SK-N-SH (cell line): ENCODE measurements around the gene ARID1B. TPM values are rescaled to one million over a fixed set of nuclear protein-coding genes. Genes with fewer than 3 reads are reported as not detected.

Source experiments
- CTCF ChIA-PET: fragments of 300-600, 350-600 bp; formaldehyde crosslinking; extraction: SDS; loops from one replicate; lab custom pipeline; 2021; lab: Yijun Ruan, JAX
- POLR2A ChIA-PET: fragments of 350-600 bp; sonication (Branson Sonifier 250); formaldehyde crosslinking; extraction: SDS; loops from one replicate; lab custom pipeline; 2020; ENCODE audit warnings: antibody characterized with exemption, inconsistent platforms; lab: Yijun Ruan, JAX
- DNase-seq: peaks from one replicate; pipeline ENCODE4 v3.0.0; 2012
- H2AFZ ChIP-seq: fragments of 200-600 bp; sonication (generic); 2 replicates; pipeline ENCODE4 v1.8.1; 2016; ENCODE audit warnings: antibody characterized with exemption, mild to moderate bottlenecking, low read depth
- H3F3A ChIP-seq: fragments of 200-600 bp; sonication (generic); replicated peaks from 2 replicates; pipeline ENCODE3; 2016; ENCODE audit warnings: antibody characterized with exemption, mild to moderate bottlenecking; ENCODE audit not compliant: insufficient read depth
- H3K27ac ChIP-seq, 2 experiments: fragments of 200-500 bp in 1 of 2; fragments of 200-600 bp in 1 of 2; sonication (Bioruptor generic) in 1 of 2; sonication (generic), shearing (Covaris generic) in 1 of 2; 2 replicates each; pipeline versions ENCODE4 v1.5.1 to v1.6.1; 2014 to 2016; ENCODE audit warnings: low read depth in 2 of 2, inconsistent platforms in 1 of 2, low read length in 1 of 2, mild to moderate bottlenecking in 1 of 2, mixed read lengths in 1 of 2
- H3K27me3 ChIP-seq: fragments of 200-600 bp; sonication (generic), shearing (Covaris generic); 2 replicates; pipeline ENCODE4 v1.6.1; 2016; ENCODE audit warnings: mixed run types; ENCODE audit not compliant: insufficient read depth
- H3K36me3 ChIP-seq, 2 experiments: fragments of 200-500 bp in 1 of 2; fragments of 200-600 bp in 1 of 2; sonication (Bioruptor generic) in 1 of 2; sonication (generic) in 1 of 2; replicated peaks in 1 of 2; 2 replicates each; pipeline versions ENCODE3 to v1.5.1; 2014 to 2016; ENCODE audit warnings: low read length in 1 of 2, mild to moderate bottlenecking in 1 of 2; ENCODE audit not compliant: insufficient read depth in 2 of 2, control insufficient read depth in 1 of 2
- H3K4me1 ChIP-seq, 2 experiments: fragments of 200-500 bp in 1 of 2; fragments of 200-600 bp in 1 of 2; sonication (Bioruptor generic) in 1 of 2; sonication (generic), shearing (Covaris generic) in 1 of 2; 2 replicates each; pipeline versions ENCODE4 v1.5.1 to v1.6.1; 2014 to 2016; ENCODE audit warnings: low read depth in 1 of 2, low read length in 1 of 2, mixed run types in 1 of 2; ENCODE audit not compliant: insufficient read depth in 2 of 2, control insufficient read depth in 1 of 2
- H3K4me2 ChIP-seq: fragments of 200-600 bp; sonication (generic), shearing (Covaris generic); 2 replicates; pipeline ENCODE4 v1.6.1; 2017; ENCODE audit warnings: mixed run types
- H3K4me3 ChIP-seq, 2 experiments: fragments of 200-500 bp in 1 of 2; fragments of 200-600 bp in 1 of 2; sonication (Bioruptor generic) in 1 of 2; sonication (generic), shearing (Covaris generic) in 1 of 2; 2 replicates each; pipeline versions ENCODE4 v1.5.1 to v1.8.1; 2014 to 2016; ENCODE audit warnings: low read depth in 2 of 2, inconsistent platforms in 1 of 2, low read length in 1 of 2, mild to moderate bottlenecking in 1 of 2, mixed read lengths in 1 of 2, moderate library complexity in 1 of 2
- H3K79me2 ChIP-seq: fragments of 200-600 bp; sonication (generic); 2 replicates; pipeline ENCODE4 v1.8.1; 2017; ENCODE audit warnings: mild to moderate bottlenecking; ENCODE audit not compliant: insufficient read depth
- H3K9ac ChIP-seq: fragments of 200-600 bp; sonication (generic); 2 replicates; pipeline ENCODE4 v1.6.1; 2017; ENCODE audit warnings: mixed run types
- H3K9me2 ChIP-seq: fragments of 200-600 bp; sonication (generic); 2 replicates; pipeline ENCODE4 v1.6.1; 2017; ENCODE audit warnings: mixed run types
- H3K9me3 ChIP-seq: fragments of 200-600 bp; sonication (generic); 2 replicates; pipeline ENCODE4 v1.6.1; 2017; ENCODE audit warnings: mixed run types, mild to moderate bottlenecking, moderate library complexity
- H4K20me1 ChIP-seq: fragments of 200-600 bp; sonication (generic); 2 replicates; pipeline ENCODE4 v1.6.1; 2017; ENCODE audit warnings: mild to moderate bottlenecking, mixed run types; ENCODE audit not compliant: insufficient read depth
- CHD2 ChIP-seq: fragments of 150-350 bp; IDR thresholded peaks from 2 replicates; pipeline ENCODE4 v1.6.1; 2018; ENCODE audit warnings: low read length; ENCODE audit not compliant: partially characterized antibody
- ELF1 ChIP-seq: IDR thresholded peaks from 2 replicates; pipeline ENCODE4 v1.4.0; 2012
- EZH2phosphoT487 ChIP-seq: fragments of 200-600 bp; sonication (generic); IDR thresholded peaks from 2 replicates; pipeline ENCODE4 v1.6.1; 2017; ENCODE audit warnings: low read depth, mixed run types, mild to moderate bottlenecking, antibody characterized with exemption, moderate library complexity, borderline replicate concordance
- FOXJ3 ChIP-seq: sonication (generic); formaldehyde crosslinking; IDR thresholded peaks from 2 replicates; pipeline ENCODE4 v1.5.1; 2020; ENCODE audit warnings: mild to moderate bottlenecking, missing genetic modification reagents
- FOXM1 ChIP-seq: IDR thresholded peaks from 2 replicates; pipeline ENCODE4 v1.4.0; 2012; ENCODE audit warnings: low read depth, mild to moderate bottlenecking
- GABPA ChIP-seq: IDR thresholded peaks from 2 replicates; pipeline ENCODE4 v1.4.0; 2012; ENCODE audit warnings: low read depth, mild to moderate bottlenecking
- JUND ChIP-seq: IDR thresholded peaks from 2 replicates; pipeline ENCODE4 v1.4.0; 2012
- MEF2A ChIP-seq: IDR thresholded peaks from 2 replicates; pipeline ENCODE4 v1.4.0; 2012; ENCODE audit warnings: low read depth, borderline replicate concordance
- NFIC ChIP-seq: IDR thresholded peaks from 2 replicates; pipeline ENCODE4 v1.4.0; 2012; ENCODE audit warnings: borderline replicate concordance
- NRF1 ChIP-seq: IDR thresholded peaks from 2 replicates; pipeline ENCODE4 v1.6.1; 2012; ENCODE audit warnings: low read depth, mild to moderate bottlenecking, low read length
- RCOR1 ChIP-seq: fragments of 150-350 bp; IDR thresholded peaks from 2 replicates; pipeline ENCODE4 v1.6.1; 2017; ENCODE audit warnings: antibody characterized with exemption, low read length
- SIN3A ChIP-seq: IDR thresholded peaks from 2 replicates; pipeline ENCODE4 v1.6.1; 2012; ENCODE audit warnings: low read depth, mild to moderate bottlenecking, low read length, moderate library complexity, borderline replicate concordance
- SMC3 ChIP-seq: IDR thresholded peaks from 2 replicates; pipeline ENCODE4 v1.6.1; 2012; ENCODE audit warnings: low read depth, low read length, improper control_type of control experiment
- TCF12 ChIP-seq: IDR thresholded peaks from 2 replicates; pipeline ENCODE4 v1.4.0; 2012
- YY1 ChIP-seq: IDR thresholded peaks from 2 replicates; pipeline ENCODE4 v1.4.0; 2012; ENCODE audit warnings: low read depth, mild to moderate bottlenecking
- WGBS: methylation state at CpG from one replicate; pipeline ENCODE4 v1.1.6; 2017; ENCODE audit warnings: low lambda C conversion rate; 5-methylcytosine and 5-hydroxymethylcytosine counted together
- polyA plus RNA-seq, 3 experiments: library from polyadenylated mRNA; depleted of rRNA; stranded (reverse); fragments of >200 nt; gene quantifications; 2 replicates each; pipeline ENCODE4 v1.2.3, GENCODE V29; 2012
- TF ChIP-seq, protein P1 (sequence below): IDR thresholded peaks from 2 replicates; pipeline ENCODE4 v1.4.0; 2012; ENCODE audit warnings: low read depth, borderline replicate concordance
- TF ChIP-seq, protein P2 (sequence below): fragments of 150-350 bp; IDR thresholded peaks from 2 replicates; pipeline ENCODE4 v1.6.1; 2016; ENCODE audit warnings: mild to moderate bottlenecking, low read depth, low read length
- TF ChIP-seq, protein P3 (sequence below): IDR thresholded peaks from 2 replicates; pipeline ENCODE4 v1.6.1; 2012; ENCODE audit warnings: mild to moderate bottlenecking, low read depth, low read length, moderate library complexity
- TF ChIP-seq, protein P4 (sequence below): IDR thresholded peaks from 2 replicates; pipeline ENCODE4 v1.4.0; 2012; ENCODE audit warnings: low read depth
- TF ChIP-seq, protein P5 (sequence below): fragments of 200-600 bp; sonication (generic); IDR thresholded peaks from 2 replicates; pipeline ENCODE4 v1.6.1; 2017; ENCODE audit warnings: antibody characterized with exemption, mild to moderate bottlenecking, moderate library complexity

Gene ARID1B
- polyA plus RNA-seq, 1 of the 3 experiments (the other 2 are of a cell fraction) = 13.6 TPM

DNA sequence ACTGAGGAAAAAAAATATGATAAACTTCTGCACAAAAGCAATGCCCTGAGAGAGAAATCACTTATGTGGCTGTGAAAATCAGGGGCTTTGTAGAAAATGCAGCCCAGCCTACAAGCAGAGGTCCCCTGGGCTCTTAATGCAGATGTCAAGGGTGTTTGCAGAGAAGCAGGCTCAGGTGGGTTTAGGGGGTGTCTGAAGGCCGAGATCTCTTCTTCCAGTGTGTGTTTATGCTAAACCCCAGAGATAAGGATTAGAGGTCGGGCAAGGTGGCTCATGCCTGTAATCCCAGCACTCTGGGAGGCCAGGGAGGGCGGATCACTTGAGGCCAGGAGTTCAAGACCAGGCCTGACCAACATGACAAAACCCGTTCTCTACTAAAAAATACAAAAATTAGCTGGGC lies 467.6 kb downstream of the ARID1B start:
- no peak for TF ChIP-seq SMC3
- no peak for TF ChIP-seq CHD2
- TF ChIP-seq JUND = no peak
- no peak for TF ChIP-seq RCOR1
- no peak for TF ChIP-seq YY1
- TF ChIP-seq, protein P1, sequence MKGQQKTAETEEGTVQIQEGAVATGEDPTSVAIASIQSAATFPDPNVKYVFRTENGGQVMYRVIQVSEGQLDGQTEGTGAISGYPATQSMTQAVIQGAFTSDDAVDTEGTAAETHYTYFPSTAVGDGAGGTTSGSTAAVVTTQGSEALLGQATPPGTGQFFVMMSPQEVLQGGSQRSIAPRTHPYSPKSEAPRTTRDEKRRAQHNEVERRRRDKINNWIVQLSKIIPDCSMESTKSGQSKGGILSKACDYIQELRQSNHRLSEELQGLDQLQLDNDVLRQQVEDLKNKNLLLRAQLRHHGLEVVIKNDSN = no peak
- no peak for TF ChIP-seq NRF1
- TF ChIP-seq NFIC = no peak
- TF ChIP-seq, protein P2, sequence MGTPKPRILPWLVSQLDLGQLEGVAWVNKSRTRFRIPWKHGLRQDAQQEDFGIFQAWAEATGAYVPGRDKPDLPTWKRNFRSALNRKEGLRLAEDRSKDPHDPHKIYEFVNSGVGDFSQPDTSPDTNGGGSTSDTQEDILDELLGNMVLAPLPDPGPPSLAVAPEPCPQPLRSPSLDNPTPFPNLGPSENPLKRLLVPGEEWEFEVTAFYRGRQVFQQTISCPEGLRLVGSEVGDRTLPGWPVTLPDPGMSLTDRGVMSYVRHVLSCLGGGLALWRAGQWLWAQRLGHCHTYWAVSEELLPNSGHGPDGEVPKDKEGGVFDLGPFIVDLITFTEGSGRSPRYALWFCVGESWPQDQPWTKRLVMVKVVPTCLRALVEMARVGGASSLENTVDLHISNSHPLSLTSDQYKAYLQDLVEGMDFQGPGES = no peak
- TF ChIP-seq, protein P3, sequence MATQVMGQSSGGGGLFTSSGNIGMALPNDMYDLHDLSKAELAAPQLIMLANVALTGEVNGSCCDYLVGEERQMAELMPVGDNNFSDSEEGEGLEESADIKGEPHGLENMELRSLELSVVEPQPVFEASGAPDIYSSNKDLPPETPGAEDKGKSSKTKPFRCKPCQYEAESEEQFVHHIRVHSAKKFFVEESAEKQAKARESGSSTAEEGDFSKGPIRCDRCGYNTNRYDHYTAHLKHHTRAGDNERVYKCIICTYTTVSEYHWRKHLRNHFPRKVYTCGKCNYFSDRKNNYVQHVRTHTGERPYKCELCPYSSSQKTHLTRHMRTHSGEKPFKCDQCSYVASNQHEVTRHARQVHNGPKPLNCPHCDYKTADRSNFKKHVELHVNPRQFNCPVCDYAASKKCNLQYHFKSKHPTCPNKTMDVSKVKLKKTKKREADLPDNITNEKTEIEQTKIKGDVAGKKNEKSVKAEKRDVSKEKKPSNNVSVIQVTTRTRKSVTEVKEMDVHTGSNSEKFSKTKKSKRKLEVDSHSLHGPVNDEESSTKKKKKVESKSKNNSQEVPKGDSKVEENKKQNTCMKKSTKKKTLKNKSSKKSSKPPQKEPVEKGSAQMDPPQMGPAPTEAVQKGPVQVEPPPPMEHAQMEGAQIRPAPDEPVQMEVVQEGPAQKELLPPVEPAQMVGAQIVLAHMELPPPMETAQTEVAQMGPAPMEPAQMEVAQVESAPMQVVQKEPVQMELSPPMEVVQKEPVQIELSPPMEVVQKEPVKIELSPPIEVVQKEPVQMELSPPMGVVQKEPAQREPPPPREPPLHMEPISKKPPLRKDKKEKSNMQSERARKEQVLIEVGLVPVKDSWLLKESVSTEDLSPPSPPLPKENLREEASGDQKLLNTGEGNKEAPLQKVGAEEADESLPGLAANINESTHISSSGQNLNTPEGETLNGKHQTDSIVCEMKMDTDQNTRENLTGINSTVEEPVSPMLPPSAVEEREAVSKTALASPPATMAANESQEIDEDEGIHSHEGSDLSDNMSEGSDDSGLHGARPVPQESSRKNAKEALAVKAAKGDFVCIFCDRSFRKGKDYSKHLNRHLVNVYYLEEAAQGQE = no peak
- TF ChIP-seq FOXJ3 (CRISPR knock-in tag) = no peak
- TF ChIP-seq SIN3A = no peak
- no peak for TF ChIP-seq ELF1
- TF ChIP-seq FOXM1 = no peak
- no peak for TF ChIP-seq GABPA
- no peak for TF ChIP-seq TCF12
- TF ChIP-seq, protein P4, sequence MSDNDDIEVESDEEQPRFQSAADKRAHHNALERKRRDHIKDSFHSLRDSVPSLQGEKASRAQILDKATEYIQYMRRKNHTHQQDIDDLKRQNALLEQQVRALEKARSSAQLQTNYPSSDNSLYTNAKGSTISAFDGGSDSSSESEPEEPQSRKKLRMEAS = no peak
- no peak for TF ChIP-seq EZH2phosphoT487
- TF ChIP-seq, protein P5, sequence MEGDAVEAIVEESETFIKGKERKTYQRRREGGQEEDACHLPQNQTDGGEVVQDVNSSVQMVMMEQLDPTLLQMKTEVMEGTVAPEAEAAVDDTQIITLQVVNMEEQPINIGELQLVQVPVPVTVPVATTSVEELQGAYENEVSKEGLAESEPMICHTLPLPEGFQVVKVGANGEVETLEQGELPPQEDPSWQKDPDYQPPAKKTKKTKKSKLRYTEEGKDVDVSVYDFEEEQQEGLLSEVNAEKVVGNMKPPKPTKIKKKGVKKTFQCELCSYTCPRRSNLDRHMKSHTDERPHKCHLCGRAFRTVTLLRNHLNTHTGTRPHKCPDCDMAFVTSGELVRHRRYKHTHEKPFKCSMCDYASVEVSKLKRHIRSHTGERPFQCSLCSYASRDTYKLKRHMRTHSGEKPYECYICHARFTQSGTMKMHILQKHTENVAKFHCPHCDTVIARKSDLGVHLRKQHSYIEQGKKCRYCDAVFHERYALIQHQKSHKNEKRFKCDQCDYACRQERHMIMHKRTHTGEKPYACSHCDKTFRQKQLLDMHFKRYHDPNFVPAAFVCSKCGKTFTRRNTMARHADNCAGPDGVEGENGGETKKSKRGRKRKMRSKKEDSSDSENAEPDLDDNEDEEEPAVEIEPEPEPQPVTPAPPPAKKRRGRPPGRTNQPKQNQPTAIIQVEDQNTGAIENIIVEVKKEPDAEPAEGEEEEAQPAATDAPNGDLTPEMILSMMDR = no peak
- TF ChIP-seq MEF2A = no peak
- H3K27ac ChIP-seq = no peak overlapping the region
- ChIA-PET POLR2A (no interaction called here), CTCF (interaction anchor here (1.3 to 2.6 kb wide), 2 partner anchors 16 to 30 kb away, joined by 3 to 7 read pairs; no protein-coding TSS in a partner anchor)
- H4K20me1 ChIP-seq = no peaks in the 10 kb centered on the region
- no peak overlapping the region for H3K4me3 ChIP-seq
- H3K9ac ChIP-seq = no peak overlapping the region
- DNase-seq = no peak
- WGBS = 80% methylated on average over 1 of the region's 4 CpGs
- no peaks in the 10 kb centered on the region for H3K79me2 ChIP-seq
- no peaks in the 10 kb centered on the region for H3K36me3 ChIP-seq
- H3F3A ChIP-seq = no peaks in the 10 kb centered on the region
- H3K9me2 ChIP-seq = no peaks in the 10 kb centered on the region
- no peak overlapping the region for H2AFZ ChIP-seq
- H3K4me1 ChIP-seq = peaks cover 0 to 14% of the 10 kb centered on the region in 2 experiments; a peak in 1 of 4 replicates
- H3K4me2 ChIP-seq = no peak overlapping the region
- no peaks in the 10 kb centered on the region for H3K27me3 ChIP-seq
- H3K9me3 ChIP-seq = no peaks in the 10 kb centered on the region
